Gastrocnemius medialis (tissue), 4 donors: ENCODE results near the gene FAM228A.

Experiments
- POLR2A ChIP-seq, 2 donors: fragments of 450-650 bp; IDR thresholded peaks; one replicate each; pipeline ENCODE4 v1.6.1; 2017; ENCODE audit warnings: antibody characterized with exemption in 2 of 2, mild to moderate bottlenecking in 2 of 2, moderate library complexity in 2 of 2
- TF ChIP-seq, protein P1 (sequence below), 5 experiments: fragments of 450-650 bp in 3 of 5; fragments of 200-600 bp in 2 of 5; sonication (generic) in 2 of 5; IDR thresholded peaks in 4 of 5; conservative IDR thresholded peaks in 1 of 5; 1 replicate in 4 of 5; 2 replicates in 1 of 5; pipeline ENCODE4 v1.5.1; 2016 to 2019; ENCODE audit warnings: antibody characterized with exemption in 5 of 5, mild to moderate bottlenecking in 3 of 5, moderate library complexity in 3 of 5

DNA sequence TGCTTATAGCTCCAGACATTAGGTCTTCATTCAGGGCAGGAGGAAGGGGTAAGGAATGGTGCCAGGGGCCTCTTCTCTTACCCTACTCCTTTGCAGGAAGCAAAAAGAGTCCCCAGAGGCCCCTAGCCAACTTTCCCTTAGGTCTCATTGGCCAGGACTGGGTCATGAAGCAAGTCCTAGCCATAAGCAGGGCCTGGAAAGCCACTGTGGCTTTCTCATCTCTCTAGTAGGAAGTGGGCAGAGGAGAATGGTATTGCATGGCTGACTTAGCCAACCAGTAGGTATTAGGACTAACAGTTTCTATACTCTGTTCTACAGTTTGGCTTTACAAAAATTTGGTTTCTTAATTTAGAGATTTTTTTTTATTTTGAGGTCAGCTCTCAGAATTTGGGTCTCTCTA, 4.8 kb downstream of the FAM228A start:
- TF ChIP-seq, protein P1, sequence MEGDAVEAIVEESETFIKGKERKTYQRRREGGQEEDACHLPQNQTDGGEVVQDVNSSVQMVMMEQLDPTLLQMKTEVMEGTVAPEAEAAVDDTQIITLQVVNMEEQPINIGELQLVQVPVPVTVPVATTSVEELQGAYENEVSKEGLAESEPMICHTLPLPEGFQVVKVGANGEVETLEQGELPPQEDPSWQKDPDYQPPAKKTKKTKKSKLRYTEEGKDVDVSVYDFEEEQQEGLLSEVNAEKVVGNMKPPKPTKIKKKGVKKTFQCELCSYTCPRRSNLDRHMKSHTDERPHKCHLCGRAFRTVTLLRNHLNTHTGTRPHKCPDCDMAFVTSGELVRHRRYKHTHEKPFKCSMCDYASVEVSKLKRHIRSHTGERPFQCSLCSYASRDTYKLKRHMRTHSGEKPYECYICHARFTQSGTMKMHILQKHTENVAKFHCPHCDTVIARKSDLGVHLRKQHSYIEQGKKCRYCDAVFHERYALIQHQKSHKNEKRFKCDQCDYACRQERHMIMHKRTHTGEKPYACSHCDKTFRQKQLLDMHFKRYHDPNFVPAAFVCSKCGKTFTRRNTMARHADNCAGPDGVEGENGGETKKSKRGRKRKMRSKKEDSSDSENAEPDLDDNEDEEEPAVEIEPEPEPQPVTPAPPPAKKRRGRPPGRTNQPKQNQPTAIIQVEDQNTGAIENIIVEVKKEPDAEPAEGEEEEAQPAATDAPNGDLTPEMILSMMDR (IDR thresholded peaks at IDR 0.05 in 4 of 5, conservative IDR thresholded peaks at IDR 0.05 in 1 of 5): no peak
- no peak for TF ChIP-seq POLR2A (IDR thresholded peaks at IDR 0.05)
